Liver (tissue), 3 donors: Measurements from ENCODE around the gene KLC4.

Experiments used
- CTCF ChIP-seq: fragments of 150-350 bp; IDR thresholded peaks from 2 replicates; pipeline ENCODE4 v1.5.1; 2017; ENCODE audit warnings: improper control_type of control experiment, low read depth, low read length; ENCODE audit not compliant: missing input control
- EGR1 ChIP-seq, 2 donors: IDR thresholded peaks; 2 replicates each; pipeline ENCODE4 v1.6.1; 2016 to 2018; ENCODE audit warnings: antibody characterized with exemption in 2 of 2, low read depth in 2 of 2
- FOXA1 ChIP-seq: IDR thresholded peaks from 2 replicates; pipeline ENCODE4 v1.6.1; 2016; ENCODE audit warnings: antibody characterized with exemption
- GABPA ChIP-seq, 2 donors: IDR thresholded peaks in 1 of 2; conservative IDR thresholded peaks in 1 of 2; 2 replicates each; pipeline ENCODE4 v1.6.1; 2016; ENCODE audit warnings: antibody characterized with exemption in 2 of 2, mild to moderate bottlenecking in 1 of 2, moderate library complexity in 1 of 2
- MAX ChIP-seq: IDR thresholded peaks from 2 replicates; pipeline ENCODE4 v1.6.1; 2016; ENCODE audit warnings: antibody characterized with exemption
- RAD21 ChIP-seq, 2 donors: IDR thresholded peaks; 2 replicates each; pipeline ENCODE4 v1.6.1; 2016; ENCODE audit warnings: antibody characterized with exemption in 2 of 2, mild to moderate bottlenecking in 2 of 2
- REST ChIP-seq: IDR thresholded peaks from 2 replicates; pipeline ENCODE4 v1.6.1; 2016; ENCODE audit warnings: antibody characterized with exemption, mild to moderate bottlenecking
- RXRA ChIP-seq, 2 donors: IDR thresholded peaks; 2 replicates each; pipeline ENCODE4 v1.6.1; 2017 to 2018; ENCODE audit warnings: antibody characterized with exemption in 2 of 2, mild to moderate bottlenecking in 1 of 2
- SP1 ChIP-seq: IDR thresholded peaks from 2 replicates; pipeline ENCODE4 v1.6.1; 2018; ENCODE audit warnings: antibody characterized with exemption, mild to moderate bottlenecking
- TAF1 ChIP-seq: conservative IDR thresholded peaks from 2 replicates; pipeline ENCODE4 v1.6.1; 2016; ENCODE audit warnings: antibody characterized with exemption, mild to moderate bottlenecking
- YY1 ChIP-seq: IDR thresholded peaks from 2 replicates; pipeline ENCODE4 v1.6.1; 2016; ENCODE audit warnings: antibody characterized with exemption, mild to moderate bottlenecking
- ZBTB33 ChIP-seq: IDR thresholded peaks from 2 replicates; pipeline ENCODE4 v1.6.1; 2016; ENCODE audit warnings: antibody characterized with exemption
- donor health status: healthy.
- donor health status: healthy.

GRCh38 chr6:43037706-43038105 lies 21.7 kb upstream of the KLC4 start:
- TF ChIP-seq CTCF: no peak
- TF ChIP-seq YY1: no peak
- no peak for TF ChIP-seq FOXA1
- TF ChIP-seq GABPA (IDR thresholded peaks at IDR 0.05 in 1 of 2, conservative IDR thresholded peaks at IDR 0.05 in 1 of 2): no peak
- no peak for TF ChIP-seq RAD21 (IDR thresholded peaks at IDR 0.05)
- no peak for TF ChIP-seq TAF1
- TF ChIP-seq ZBTB33: no peak
- no peak for TF ChIP-seq MAX
- TF ChIP-seq EGR1 (IDR thresholded peaks at IDR 0.05; ENCODE audit: low read depth in 2 of 2): no peak
- no peak for TF ChIP-seq RXRA (IDR thresholded peaks at IDR 0.05)
- no peak for TF ChIP-seq REST
- TF ChIP-seq SP1: no peak
